PFSK-1 (cell line): Measurements from ENCODE around the gene TMEM50B.

ENCODE experiments used
- FOXP2 ChIP-seq: optimal IDR thresholded peaks from 2 replicates; pipeline ENCODE3; 2011; ENCODE audit warnings: borderline replicate concordance, control low read depth, inconsistent platforms; ENCODE audit not compliant: insufficient read depth; ENCODE audit errors: extremely low read length, extremely low read depth
- POLR2AphosphoS5 ChIP-seq: IDR thresholded peaks from 2 replicates; pipeline ENCODE4 v1.6.1; 2012; ENCODE audit warnings: low read depth, mild to moderate bottlenecking, control low read depth, low read length, moderate library complexity
- REST ChIP-seq, 2 experiments: IDR thresholded peaks; 2 replicates each; pipeline versions ENCODE4 v1.6.1 to v1.8.0; 2011 to 2012; ENCODE audit warnings: low read depth in 2 of 2, low read length in 2 of 2, control low read depth in 1 of 2, inconsistent platforms in 1 of 2, mild to moderate bottlenecking in 1 of 2, moderate library complexity in 1 of 2; ENCODE audit not compliant: insufficient read depth in 1 of 2
- SIN3A ChIP-seq: IDR thresholded peaks from 2 replicates; pipeline ENCODE4 v1.6.1; 2012; ENCODE audit warnings: mild to moderate bottlenecking, low read length, moderate library complexity, borderline replicate concordance; ENCODE audit not compliant: insufficient read depth
- TAF1 ChIP-seq: IDR thresholded peaks from 2 replicates; pipeline ENCODE4 v1.6.1; 2012; ENCODE audit warnings: low read length, control low read depth, borderline replicate concordance; ENCODE audit not compliant: insufficient read depth

GRCh38 chr21:33488936-33489335 lies 9.2 kb upstream of the TMEM50B start:
- TF ChIP-seq TAF1: no peak
- TF ChIP-seq POLR2AphosphoS5: no peak
- TF ChIP-seq REST (IDR thresholded peaks at IDR 0.05; ENCODE audit: insufficient read depth in 1 of 2, low read depth in 2 of 2, low read length in 2 of 2): no peak
- TF ChIP-seq SIN3A: no peak
- TF ChIP-seq FOXP2: no peak
